HepG2 (cell line): ENCODE measurements around the gene MON1A. TPM values are rescaled to one million over a fixed set of nuclear protein-coding genes. Genes with fewer than 3 reads are reported as not detected.

Source experiments
- ATAC-seq: fragments of 200-7000 bp; cut with Tn5 transposase; 3 replicates; pipeline ENCODE4 v1.9.1; 2020; ENCODE audit warnings: mild to moderate bottlenecking, moderate library complexity
- BruUV-seq: library from RNA; stranded (reverse); fragments of 400-500 nt; replicated peaks from 2 replicates; lab custom pipeline; 2021; lab: Mats Ljungman, UMichigan
- CTCF ChIA-PET: fragments of 300-600 bp; formaldehyde crosslinking; extraction: SDS; loops from one replicate; lab custom pipeline; 2021; ENCODE audit warnings: low total read pairs, inconsistent platforms, low intra/inter-chr PET ratio; lab: Yijun Ruan, JAX
- POLR2A ChIA-PET: fragments of 350-600 bp; sonication (Branson Sonifier 250); formaldehyde crosslinking; loops from one replicate; lab custom pipeline; 2020; ENCODE audit warnings: antibody characterized with exemption, inconsistent platforms; lab: Yijun Ruan, JAX
- DNase-seq: peaks from one replicate; pipeline ENCODE4 v3.0.0-alpha.2; 2015; ENCODE audit warnings: low spot score
- FAIRE-seq: peaks from 3 replicates; lab custom pipeline; 2011; peaks lifted over from hg19 to GRCh38; lab: Jason Lieb, UNC
- H2AFZ ChIP-seq: one replicate; pipeline ENCODE4 v1.6.1; 2011; ENCODE audit warnings: low read length, inconsistent platforms
- H3K27ac ChIP-seq: fragments of 300-600 bp; 3 replicates; pipeline ENCODE4 v1.8.0; 2011; ENCODE audit warnings: mixed run types, mild to moderate bottlenecking, mixed read lengths, low read length, inconsistent platforms; ENCODE audit not compliant: insufficient read depth; ENCODE audit errors: extremely low read length
- H3K27me3 ChIP-seq, 2 experiments: fragments of 200-600 bp in 1 of 2; 2 replicates in 1 of 2; 3 replicates in 1 of 2; pipeline versions ENCODE4 v1.6.0 to v1.8.0; 2011; ENCODE audit warnings: low read length in 2 of 2, mild to moderate bottlenecking in 2 of 2, moderate library complexity in 2 of 2, inconsistent platforms in 1 of 2; ENCODE audit not compliant: insufficient read depth in 2 of 2, control insufficient read depth in 1 of 2
- H3K36me3 ChIP-seq, 2 experiments: fragments of 200-600 bp in 1 of 2; replicated peaks in 1 of 2; 2 replicates in 1 of 2; 3 replicates in 1 of 2; pipeline versions ENCODE4 v1.5.1 to v1.8.0; 2011; ENCODE audit warnings: low read length in 2 of 2, inconsistent platforms in 1 of 2; ENCODE audit not compliant: insufficient read depth in 2 of 2, control insufficient read depth in 1 of 2
- H3K4me1 ChIP-seq: 2 replicates; pipeline ENCODE4 v1.5.1; 2012; ENCODE audit warnings: low read length, inconsistent platforms; ENCODE audit not compliant: insufficient read depth
- H3K4me2 ChIP-seq: 2 replicates; pipeline ENCODE4 v1.6.0; 2011; ENCODE audit warnings: low read depth, low read length, inconsistent platforms
- H3K4me3 ChIP-seq, 3 experiments: fragments of 200-600 bp in 1 of 3; sonication (generic), shearing (Covaris generic) in 1 of 3; replicated peaks in 1 of 3; 2 replicates each; pipeline ENCODE4 v1.5.1; 2011 to 2016; ENCODE audit warnings: low read length in 3 of 3, inconsistent platforms in 2 of 3, low read depth in 2 of 3, mild to moderate bottlenecking in 2 of 3, control low read depth in 1 of 3, mixed read lengths in 1 of 3; ENCODE audit not compliant: insufficient read depth in 1 of 3
- H3K79me2 ChIP-seq: one replicate; pipeline ENCODE4 v1.6.1; 2011; ENCODE audit warnings: low read length, inconsistent platforms; ENCODE audit not compliant: insufficient read depth
- H3K9ac ChIP-seq: 2 replicates; pipeline ENCODE4 v1.6.0; 2011; ENCODE audit warnings: mild to moderate bottlenecking, low read depth, low read length, inconsistent platforms; ENCODE audit not compliant: insufficient read depth
- H3K9me3 ChIP-seq: 2 replicates; pipeline ENCODE4 v1.5.1; 2012; ENCODE audit warnings: mild to moderate bottlenecking, low read length
- H4K20me1 ChIP-seq: 2 replicates; pipeline ENCODE4 v1.6.0; 2011; ENCODE audit warnings: inconsistent platforms, mild to moderate bottlenecking, low read length, moderate library complexity; ENCODE audit not compliant: insufficient read depth
- ATF5 ChIP-seq: sonication (generic); formaldehyde crosslinking; IDR thresholded peaks from 2 replicates; pipeline ENCODE4 v1.4.0; 2020; ENCODE audit warnings: mild to moderate bottlenecking, low read depth, missing genetic modification reagents
- CENPT ChIP-seq: sonication (generic); formaldehyde crosslinking; IDR thresholded peaks from 2 replicates; pipeline ENCODE4 v1.8.0; 2022; ENCODE audit warnings: low read depth, mild to moderate bottlenecking, moderate library complexity, missing genetic modification reagents
- DNMT1 ChIP-seq: sonication (generic); formaldehyde crosslinking; IDR thresholded peaks from 2 replicates; pipeline ENCODE4 v1.5.1; 2020; ENCODE audit warnings: mild to moderate bottlenecking, missing genetic modification reagents
- GLI4 ChIP-seq: sonication (generic); formaldehyde crosslinking; IDR thresholded peaks from 2 replicates; pipeline ENCODE4 v1.5.1; 2020; ENCODE audit warnings: missing genetic modification reagents, mild to moderate bottlenecking, moderate library complexity, borderline replicate concordance
- GPBP1L1 ChIP-seq: sonication (generic); formaldehyde crosslinking; IDR thresholded peaks from 2 replicates; pipeline ENCODE4 v1.5.0; 2020; ENCODE audit warnings: mild to moderate bottlenecking, missing genetic modification reagents
- HNRNPL ChIP-seq: fragments of 200-400 bp; formaldehyde crosslinking; IDR thresholded peaks from 2 replicates; pipeline ENCODE4 v1.6.1; 2017; ENCODE audit warnings: mild to moderate bottlenecking, low read depth, low read length
- MTF2 ChIP-seq: sonication (generic); formaldehyde crosslinking; IDR thresholded peaks from 2 replicates; pipeline ENCODE4 v1.5.0; 2020; ENCODE audit warnings: missing genetic modification reagents, borderline replicate concordance
- NBN ChIP-seq: fragments of 450-650 bp; conservative IDR thresholded peaks from 2 replicates; pipeline ENCODE4 v1.6.1; 2017
- RFX1 ChIP-seq: fragments of 450-650 bp; IDR thresholded peaks from 2 replicates; pipeline ENCODE4 v1.6.1; 2017
- TBX3 ChIP-seq: fragments of 450-650 bp; IDR thresholded peaks from 2 replicates; pipeline ENCODE4 v1.6.1; 2017; ENCODE audit warnings: antibody characterized with exemption, mild to moderate bottlenecking, inconsistent platforms, borderline replicate concordance
- TSC22D2 ChIP-seq: sonication (generic); formaldehyde crosslinking; IDR thresholded peaks from 2 replicates; pipeline ENCODE4 v1.5.1; 2020; ENCODE audit warnings: missing genetic modification reagents, mild to moderate bottlenecking, borderline replicate concordance
- ZNF20 ChIP-seq: sonication (generic); formaldehyde crosslinking; IDR thresholded peaks from 2 replicates; pipeline ENCODE4 v1.4.0; 2020; ENCODE audit warnings: mild to moderate bottlenecking, moderate library complexity, missing genetic modification reagents
- ZNF639 ChIP-seq: conservative IDR thresholded peaks from 2 replicates; pipeline ENCODE4 v1.6.1; 2018; ENCODE audit warnings: missing genetic modification reagents
- ZNF644 ChIP-seq: IDR thresholded peaks from 2 replicates; pipeline ENCODE4 v1.6.1; 2016; ENCODE audit warnings: low read depth
- ZNF776 ChIP-seq: sonication (generic); formaldehyde crosslinking; IDR thresholded peaks from 2 replicates; pipeline ENCODE4 v1.4.0; 2020; ENCODE audit warnings: mild to moderate bottlenecking, missing genetic modification reagents
- in situ Hi-C: cut with HindIII; loops from 2 replicates; pipeline ENCODE4 v1.10.0; 2017; ENCODE audit warnings: low pct_unique_long_range_greater_than_20kb; ENCODE audit not compliant: extremely low pct_ligation_motif_present
- intact Hi-C: fragments of 100-400 bp; cut with micrococcal nuclease; formaldehyde crosslinking; loops from one replicate; pipeline ENCODE4 v1.10.0; 2022; ENCODE audit not compliant: unreplicated experiment
- polyA plus RNA-seq, 8 experiments: library from polyadenylated mRNA; depleted of rRNA in 3 of 8; stranded (reverse) in 7 of 8; unstranded in 1 of 8; fragments of >200 nt; fragmentation: Illumina TruSeq in 4 of 8; extraction: Trizol in 4 of 8; gene quantifications; 2 replicates each; pipeline versions ENCODE4 v1.2.1 to v1.2.3, GENCODE V29; 2011 to 2016; ENCODE audit warnings: low read depth in 4 of 8, missing spikeins in 1 of 8, mixed read lengths in 1 of 8; ENCODE audit not compliant: insufficient read depth in 1 of 8
- total RNA-seq, 5 experiments: library from RNA; depleted of rRNA; stranded (reverse); fragments of >200 nt; fragmentation: Illumina TruSeq; extraction: Trizol; gene quantifications; 2 replicates each; pipeline ENCODE4 v1.2.3, GENCODE V29; 2016; ENCODE audit warnings: low read depth in 1 of 5

The MON1A gene
- total and polyA plus RNA-seq, 2 of the 13 experiments (the other 11 are each of a cell fraction or from before 2014, with no cell fraction given), result 4.6 to 9.0 TPM

- intact Hi-C loops, result no loop called here
Observed at GRCh38 chr3:49886922-49887265, 42.7 kb downstream of the MON1A start.

More at GRCh38 chr3:49886922-49887265, 42.7 kb downstream of the MON1A start:
- DNase-seq, result no peak
- no peaks in the 10 kb centered on the region for H3K79me2 ChIP-seq
- ATAC-seq, result peak; percentile 28
- BruUV-seq, result no TSS peak
- H3K36me3 ChIP-seq, result no peaks in the 10 kb centered on the region
- no peak overlapping the region for H3K9ac ChIP-seq
- no peak overlapping the region for H3K27ac ChIP-seq
- H3K9me3 ChIP-seq, result no peaks in the 10 kb centered on the region
- no peak for TF ChIP-seq ZNF20 (CRISPR knock-in tag)
- TF ChIP-seq ATF5 (CRISPR knock-in tag), result no peak
- TF ChIP-seq TBX3, result no peak
- TF ChIP-seq CENPT (CRISPR knock-in tag), result no peak
- no peak for TF ChIP-seq HNRNPL
- no peak for TF ChIP-seq ZNF776 (CRISPR knock-in tag)
- no peak for TF ChIP-seq TSC22D2 (CRISPR knock-in tag)
- TF ChIP-seq ZNF644 (CRISPR knock-in tag), result no peak
- TF ChIP-seq DNMT1 (CRISPR knock-in tag), result no peak
- no peak for TF ChIP-seq ZNF639 (CRISPR knock-in tag)
- TF ChIP-seq RFX1, result no peak
- no peak for TF ChIP-seq NBN
- no peak for TF ChIP-seq MTF2
- TF ChIP-seq GLI4 (CRISPR knock-in tag), result no peak
- no peak for TF ChIP-seq GPBP1L1 (CRISPR knock-in tag)
- H4K20me1 ChIP-seq, result no peaks in the 10 kb centered on the region
- no peak for FAIRE-seq
- ChIA-PET POLR2A (no interaction called here), CTCF (no interaction called here)
- H3K4me1 ChIP-seq, result peaks cover 31% of the 10 kb centered on the region
- H2AFZ ChIP-seq, result no peak overlapping the region
- peaks cover 1 to 15% of the 10 kb centered on the region in 2 experiments; a peak in 2 of 5 replicates for H3K27me3 ChIP-seq
- in situ Hi-C loops, result no loop called here
- no peak overlapping the region for H3K4me3 ChIP-seq
- peak overlapping the region; percentile 46; the same call in 1 of the 2 replicates for H3K4me2 ChIP-seq
